Osteocyte (in vitro differentiated cells): ENCODE data around the gene ARHGEF11. TPM values are rescaled to one million over a fixed set of nuclear protein-coding genes. Genes with fewer than 3 reads are reported as not detected.

ENCODE experiments used
- DNase-seq: peaks from one replicate; pipeline ENCODE4 v3.0.0; 2021; ENCODE audit warnings: mixed read lengths; ENCODE audit not compliant: unreplicated experiment; ENCODE audit errors: extremely low spot score
- H3K27ac Mint-ChIP-seq: one replicate; pipeline ENCODE4 v1.8.0; 2021; ENCODE audit warnings: mild to moderate bottlenecking, mixed read lengths; ENCODE audit not compliant: unreplicated experiment
- H3K27me3 Mint-ChIP-seq: one replicate; pipeline ENCODE4 v1.8.0; 2021; ENCODE audit warnings: mixed read lengths; ENCODE audit not compliant: unreplicated experiment
- H3K36me3 Mint-ChIP-seq: one replicate; pipeline ENCODE4 v1.8.0; 2021; ENCODE audit warnings: mixed read lengths; ENCODE audit not compliant: unreplicated experiment
- H3K4me1 Mint-ChIP-seq: one replicate; pipeline ENCODE4 v1.8.0; 2021; ENCODE audit warnings: mixed read lengths; ENCODE audit not compliant: unreplicated experiment
- H3K4me3 Mint-ChIP-seq: one replicate; pipeline ENCODE4 v1.8.0; 2021; ENCODE audit warnings: mild to moderate bottlenecking, moderate library complexity, mixed read lengths; ENCODE audit not compliant: unreplicated experiment
- H3K9me3 Mint-ChIP-seq: one replicate; pipeline ENCODE4 v1.8.0; 2021; ENCODE audit warnings: mixed read lengths; ENCODE audit not compliant: unreplicated experiment
- total RNA-seq: library from RNA; stranded (reverse); gene quantifications from 2 replicates; pipeline ENCODE4 v1.2.1, GENCODE V29; 2021
- TF ChIP-seq, protein P1 (sequence below): fragments of 200-600 bp; sonication (generic); IDR thresholded peaks from 2 replicates; pipeline ENCODE4 v1.5.0; 2021; ENCODE audit warnings: antibody characterized with exemption, mild to moderate bottlenecking, moderate library complexity

Gene ARHGEF11
- total RNA-seq, 1 donor from 2014 or later: 42.2 TPM

- no peak for DNase-seq
- no peak overlapping the region for H3K27ac Mint-ChIP-seq
- H3K9me3 Mint-ChIP-seq: no peaks in the 10 kb centered on the region
- H3K4me3 Mint-ChIP-seq: no peak overlapping the region
- no peaks in the 10 kb centered on the region for H3K36me3 Mint-ChIP-seq
- peaks cover 8% of the 10 kb centered on the region for H3K4me1 Mint-ChIP-seq
- TF ChIP-seq, protein P1, sequence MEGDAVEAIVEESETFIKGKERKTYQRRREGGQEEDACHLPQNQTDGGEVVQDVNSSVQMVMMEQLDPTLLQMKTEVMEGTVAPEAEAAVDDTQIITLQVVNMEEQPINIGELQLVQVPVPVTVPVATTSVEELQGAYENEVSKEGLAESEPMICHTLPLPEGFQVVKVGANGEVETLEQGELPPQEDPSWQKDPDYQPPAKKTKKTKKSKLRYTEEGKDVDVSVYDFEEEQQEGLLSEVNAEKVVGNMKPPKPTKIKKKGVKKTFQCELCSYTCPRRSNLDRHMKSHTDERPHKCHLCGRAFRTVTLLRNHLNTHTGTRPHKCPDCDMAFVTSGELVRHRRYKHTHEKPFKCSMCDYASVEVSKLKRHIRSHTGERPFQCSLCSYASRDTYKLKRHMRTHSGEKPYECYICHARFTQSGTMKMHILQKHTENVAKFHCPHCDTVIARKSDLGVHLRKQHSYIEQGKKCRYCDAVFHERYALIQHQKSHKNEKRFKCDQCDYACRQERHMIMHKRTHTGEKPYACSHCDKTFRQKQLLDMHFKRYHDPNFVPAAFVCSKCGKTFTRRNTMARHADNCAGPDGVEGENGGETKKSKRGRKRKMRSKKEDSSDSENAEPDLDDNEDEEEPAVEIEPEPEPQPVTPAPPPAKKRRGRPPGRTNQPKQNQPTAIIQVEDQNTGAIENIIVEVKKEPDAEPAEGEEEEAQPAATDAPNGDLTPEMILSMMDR: no peak
- peaks cover 2% of the 10 kb centered on the region for H3K27me3 Mint-ChIP-seq
Measured at GRCh38 chr1:157091186-157091585, 45.6 kb upstream of the ARHGEF11 start.

DNA sequence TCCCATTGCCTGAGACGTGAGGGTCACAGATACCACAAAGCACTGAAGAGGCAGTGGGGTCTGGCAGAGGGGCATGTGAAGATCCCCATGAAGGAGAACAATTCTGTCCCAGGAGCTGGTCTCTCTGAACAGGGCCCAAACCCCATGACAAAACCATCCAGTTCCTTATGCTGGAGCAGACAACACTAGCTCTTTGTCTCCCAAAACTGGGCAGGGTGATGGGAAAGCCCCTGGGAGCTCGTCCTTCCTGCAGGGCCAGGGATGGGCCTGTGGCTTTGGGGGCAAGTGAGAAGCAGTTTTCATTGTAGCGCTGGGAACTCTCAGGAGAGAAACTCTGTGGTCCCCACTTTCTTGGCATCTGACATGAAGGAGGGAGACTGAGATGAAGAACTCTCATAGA lies 45.2 kb upstream of the ARHGEF11 start:
- DNase-seq: no peak
- Mint-ChIP-seq H3K27ac (no peak overlapping the region), H3K9me3 (no peaks in the 10 kb centered on the region), H3K4me1 (peaks cover 8% of the 10 kb centered on the region), H3K27me3 (peaks cover 2% of the 10 kb centered on the region), H3K36me3 (no peaks in the 10 kb centered on the region), H3K4me3 (no peak overlapping the region)
- TF ChIP-seq, protein P1: no peak

DNA sequence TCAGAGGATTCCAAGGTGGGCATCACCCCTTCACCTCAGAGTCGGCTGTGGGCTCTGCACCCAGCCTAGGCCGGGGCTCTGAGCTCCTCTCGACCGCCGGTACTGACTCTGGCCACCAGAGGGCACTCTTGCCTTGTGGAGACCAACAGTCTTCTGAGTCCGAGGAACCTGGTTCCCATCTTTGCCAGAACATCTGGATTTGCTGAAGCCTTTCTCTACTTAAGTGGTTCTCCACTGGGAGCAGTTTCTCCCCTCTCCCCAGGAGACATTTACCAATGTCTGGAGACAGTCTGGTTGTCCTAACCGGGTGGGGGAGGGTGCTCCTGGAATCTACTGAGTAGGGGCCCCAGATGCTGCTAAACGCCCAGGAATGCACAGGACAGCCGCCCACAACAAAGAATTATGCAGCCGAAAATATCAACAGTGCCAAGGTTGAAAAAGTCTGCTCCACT lies 44.7 kb upstream of the ARHGEF11 start:
- TF ChIP-seq, protein P1: peak; percentile 95
- Mint-ChIP-seq H3K9me3 (no peaks in the 10 kb centered on the region), H3K4me3 (no peak overlapping the region), H3K36me3 (no peaks in the 10 kb centered on the region), H3K4me1 (peaks cover 8% of the 10 kb centered on the region), H3K27me3 (peaks cover 2% of the 10 kb centered on the region), H3K27ac (no peak overlapping the region)
- peak; percentile 95 for DNase-seq

DNA sequence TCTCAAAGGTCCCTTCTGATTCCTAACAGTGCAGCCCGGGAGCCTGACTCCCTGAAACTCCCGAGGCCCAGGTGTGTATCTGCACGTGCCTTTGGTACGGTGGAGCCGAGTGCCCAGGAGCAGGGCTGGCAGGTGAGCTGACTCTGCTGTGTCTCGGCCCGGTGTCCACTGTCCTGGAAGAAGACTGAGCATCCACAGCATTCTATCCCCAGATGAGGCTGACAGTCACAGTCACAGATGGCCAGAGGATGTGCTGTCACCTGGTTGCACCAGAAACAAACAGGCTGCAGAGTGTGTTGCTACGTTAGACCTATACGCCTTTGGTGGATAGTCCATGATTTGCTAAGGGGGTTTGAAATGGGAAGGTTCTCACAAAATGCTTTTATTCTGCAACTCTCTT lies 44.2 kb upstream of the ARHGEF11 start:
- Mint-ChIP-seq H3K4me1 (peaks cover 8% of the 10 kb centered on the region), H3K36me3 (no peaks in the 10 kb centered on the region), H3K9me3 (no peaks in the 10 kb centered on the region), H3K27ac (no peak overlapping the region), H3K27me3 (peaks cover 2% of the 10 kb centered on the region), H3K4me3 (no peak overlapping the region)
- TF ChIP-seq, protein P1: no peak
- no peak for DNase-seq

GRCh38 chr1:157088607-157089006 lies 43.1 kb upstream of the ARHGEF11 start:
- no peak overlapping the region for H3K4me3 Mint-ChIP-seq
- peaks cover 6% of the 10 kb centered on the region for H3K27me3 Mint-ChIP-seq
- TF ChIP-seq, protein P1: no peak
- peaks cover 8% of the 10 kb centered on the region for H3K4me1 Mint-ChIP-seq
- no peaks in the 10 kb centered on the region for H3K9me3 Mint-ChIP-seq
- no peaks in the 10 kb centered on the region for H3K36me3 Mint-ChIP-seq
- no peak for DNase-seq
- no peak overlapping the region for H3K27ac Mint-ChIP-seq
